Measurements from ENCODE around the gene ABLIM3.

ABLIM3 gene

DNA sequence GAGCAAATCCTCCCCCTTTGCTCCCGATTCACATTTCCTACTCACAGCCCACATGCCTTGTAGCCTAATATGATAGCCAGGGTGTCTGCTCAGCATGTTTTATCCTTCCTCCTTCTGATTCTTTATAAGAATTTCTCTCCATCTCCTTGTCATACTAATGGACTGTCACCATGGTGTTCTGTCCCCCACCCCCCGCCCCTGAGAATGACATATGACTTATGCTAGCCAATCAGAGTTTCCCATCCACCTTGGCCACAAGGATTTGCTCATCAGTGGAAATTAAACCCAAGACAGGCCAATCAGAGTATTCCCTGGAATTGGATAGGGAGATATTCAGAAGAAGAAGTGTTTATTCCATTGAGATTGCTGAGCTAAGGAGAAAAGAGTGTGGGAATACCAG is 16.0 kb downstream of the ABLIM3 start:
- Histone ChIP-seq H3K4me3 (no peak overlapping the region), H3K36me3 (no peaks in the 10 kb centered on the region), H3K9ac (no peak overlapping the region), H3K27me3 (no peaks in the 10 kb centered on the region), H3K27ac (no peak overlapping the region), H4K20me1 (no peaks in the 10 kb centered on the region), H3K4me1 (peaks cover 6% of the 10 kb centered on the region; the same call in 1 of the 2 replicates), H3K4me2 (no peak overlapping the region), H3K9me3 (no peaks in the 10 kb centered on the region)
- no peak for TF ChIP-seq Cebpa-rat (IDR thresholded peaks at IDR 0.05)

DNA sequence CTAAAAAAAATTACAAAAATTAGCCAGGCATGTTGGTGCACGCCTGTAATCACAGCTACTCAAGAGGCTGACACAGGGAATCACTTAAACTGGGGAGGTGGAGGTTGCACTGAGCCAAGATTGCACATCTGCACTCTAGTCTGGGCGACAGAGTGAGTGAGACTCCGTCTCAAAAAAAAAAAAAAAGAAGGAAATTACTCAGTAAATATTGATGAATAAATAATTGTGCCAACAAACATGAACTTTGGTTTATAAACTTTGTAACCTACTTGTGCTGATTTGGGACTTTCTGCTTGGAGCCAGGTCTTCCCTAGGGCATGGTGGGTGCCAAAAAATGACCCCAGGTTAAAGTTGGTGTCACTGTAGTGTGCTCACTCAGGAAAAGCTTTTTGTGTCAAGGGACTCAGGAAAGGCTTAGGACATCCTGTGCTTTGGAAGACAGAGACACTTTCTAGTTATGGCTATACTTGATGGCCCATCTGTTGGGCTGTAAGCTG is 19.0 kb downstream of the ABLIM3 start:
- H3K27ac ChIP-seq = no peak overlapping the region
- H3K9ac ChIP-seq = no peak overlapping the region
- H3K36me3 ChIP-seq = no peaks in the 10 kb centered on the region
- H3K27me3 ChIP-seq = no peaks in the 10 kb centered on the region
- no peak overlapping the region for H3K4me3 ChIP-seq
- H3K4me1 ChIP-seq = no peaks in the 10 kb centered on the region
- TF ChIP-seq Cebpa-rat (IDR thresholded peaks at IDR 0.05) = no peak
- no peaks in the 10 kb centered on the region for H3K9me3 ChIP-seq
- no peaks in the 10 kb centered on the region for H4K20me1 ChIP-seq
- no peak overlapping the region for H3K4me2 ChIP-seq

DNA sequence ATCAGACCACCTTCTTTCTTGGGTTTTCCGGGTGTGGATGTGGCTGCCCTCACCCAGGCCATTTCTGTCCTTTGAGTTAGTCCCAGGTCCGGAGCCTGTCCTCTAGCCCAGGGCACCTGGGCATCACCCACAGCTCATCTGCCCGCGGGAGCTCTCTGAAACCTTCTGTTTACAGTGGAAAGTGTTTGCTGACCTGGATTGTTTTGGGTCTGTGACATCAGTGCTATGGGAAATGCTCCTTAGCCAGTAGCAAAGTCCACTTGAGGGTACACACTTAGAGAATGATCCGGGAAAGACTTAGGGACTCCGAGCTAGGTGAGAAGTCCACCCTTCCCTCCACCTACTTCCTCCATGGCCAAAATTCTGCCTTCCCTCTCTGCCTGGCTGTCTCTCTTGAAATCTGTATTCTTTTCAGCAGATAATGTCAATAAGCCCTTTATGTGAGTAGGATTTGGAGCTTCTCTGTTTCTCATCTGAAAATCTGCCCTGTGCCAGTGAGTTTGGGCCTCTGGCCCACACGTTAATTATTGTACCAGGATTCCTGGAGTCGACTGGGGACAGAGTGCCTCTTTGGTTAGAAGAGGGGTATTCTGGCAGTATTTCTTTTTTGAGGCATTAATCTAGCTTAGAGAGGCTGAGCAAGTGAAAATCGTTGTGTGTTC is 19.9 kb downstream of the ABLIM3 start:
- H3K4me1 ChIP-seq = no peaks in the 10 kb centered on the region
- H3K27ac ChIP-seq = no peak overlapping the region
- no peak overlapping the region for H3K9ac ChIP-seq
- H3K9me3 ChIP-seq = no peaks in the 10 kb centered on the region
- no peaks in the 10 kb centered on the region for H3K27me3 ChIP-seq
- no peak overlapping the region for H3K4me2 ChIP-seq
- no peaks in the 10 kb centered on the region for H4K20me1 ChIP-seq
- TF ChIP-seq Cebpa-rat (IDR thresholded peaks at IDR 0.05) = no peak
- H3K4me3 ChIP-seq = no peak overlapping the region
- no peaks in the 10 kb centered on the region for H3K36me3 ChIP-seq

DNA sequence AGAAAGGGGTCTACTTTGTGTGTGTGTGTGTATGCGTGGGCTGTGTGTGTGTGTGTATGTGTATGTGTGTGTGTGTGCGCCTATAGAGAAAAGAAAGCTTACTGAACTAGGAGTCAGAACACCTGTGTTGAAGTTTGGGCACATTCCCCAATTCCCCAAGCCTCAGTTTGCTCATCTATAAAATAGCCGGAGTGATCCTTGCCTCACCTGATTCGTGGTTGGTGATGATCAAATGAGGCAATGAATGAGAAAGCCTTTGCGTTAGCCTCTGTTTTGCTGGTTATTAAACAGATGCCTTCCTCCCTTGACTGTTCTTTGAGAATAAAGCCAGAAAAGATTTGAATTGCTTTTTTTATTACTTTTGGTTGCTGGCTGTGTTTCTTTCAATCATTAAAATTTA is 20.6 kb downstream of the ABLIM3 start:
- Histone ChIP-seq H3K4me2 (no peak overlapping the region), H3K4me3 (no peak overlapping the region), H3K4me1 (no peaks in the 10 kb centered on the region), H3K27me3 (no peaks in the 10 kb centered on the region), H3K9ac (no peak overlapping the region), H4K20me1 (no peaks in the 10 kb centered on the region), H3K9me3 (no peaks in the 10 kb centered on the region), H3K27ac (no peak overlapping the region), H3K36me3 (no peaks in the 10 kb centered on the region)
- no peak for TF ChIP-seq Cebpa-rat (IDR thresholded peaks at IDR 0.05)

DNA sequence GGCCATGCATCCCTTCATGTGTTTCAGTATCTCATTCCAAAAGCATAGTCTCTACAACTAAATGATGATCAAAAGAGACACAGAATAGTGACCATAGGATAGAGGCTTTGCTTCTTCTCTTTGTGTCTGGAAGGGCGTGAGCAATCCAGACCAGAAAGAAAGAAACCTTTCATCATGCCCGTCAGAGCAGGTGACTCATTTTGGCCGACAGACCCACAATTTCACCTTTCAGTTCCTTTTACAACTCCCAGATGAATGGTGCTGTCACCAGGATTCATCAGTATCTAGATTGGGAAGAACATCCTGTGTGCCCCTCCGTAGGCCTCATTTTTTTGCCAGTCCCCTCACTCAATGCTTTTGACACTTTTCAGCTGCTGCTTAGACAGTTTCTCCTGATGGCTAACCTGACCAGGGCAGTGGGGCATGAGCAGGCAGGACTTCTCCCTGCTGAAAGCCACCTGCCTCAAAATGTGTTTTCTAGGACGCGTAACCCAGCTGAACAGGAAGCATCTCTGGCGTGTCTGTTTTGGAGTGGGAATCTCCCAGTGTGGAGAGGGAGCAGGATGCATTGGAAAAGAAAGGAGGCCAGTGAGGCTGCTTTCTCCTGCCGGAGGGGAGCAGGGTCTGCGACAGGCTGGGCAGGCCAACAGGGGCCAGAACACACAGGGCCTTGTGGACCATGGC is 21.2 kb downstream of the ABLIM3 start:
- no peak for TF ChIP-seq Cebpa-rat (IDR thresholded peaks at IDR 0.05)
- H3K4me3 ChIP-seq = no peak overlapping the region
- H4K20me1 ChIP-seq = no peaks in the 10 kb centered on the region
- no peaks in the 10 kb centered on the region for H3K27me3 ChIP-seq
- H3K4me2 ChIP-seq = no peak overlapping the region
- H3K4me1 ChIP-seq = no peaks in the 10 kb centered on the region
- H3K36me3 ChIP-seq = no peaks in the 10 kb centered on the region
- H3K9me3 ChIP-seq = no peaks in the 10 kb centered on the region
- no peak overlapping the region for H3K27ac ChIP-seq
- no peak overlapping the region for H3K9ac ChIP-seq

DNA sequence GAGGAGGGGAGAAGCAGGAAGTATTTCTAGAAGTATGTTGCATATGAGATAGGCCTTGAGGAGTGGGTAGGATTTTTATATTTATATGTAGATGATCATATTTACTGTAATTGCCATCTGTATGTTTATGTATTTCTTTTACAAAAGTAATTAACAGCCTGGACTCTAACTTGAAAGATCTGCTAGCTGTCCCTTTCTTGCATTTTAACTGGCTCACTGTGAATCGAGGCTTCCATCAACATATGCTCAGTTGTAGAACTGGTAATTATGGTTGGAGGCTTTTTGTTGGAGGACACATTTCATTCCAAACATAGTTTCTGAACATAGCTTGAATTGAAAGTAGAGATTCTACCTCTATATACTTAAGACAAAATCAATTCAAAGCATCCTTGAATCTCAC is 23.4 kb downstream of the ABLIM3 start:
- Histone ChIP-seq H3K36me3 (no peaks in the 10 kb centered on the region), H3K4me3 (no peak overlapping the region), H3K4me2 (no peak overlapping the region), H3K4me1 (no peaks in the 10 kb centered on the region), H3K27me3 (no peaks in the 10 kb centered on the region), H4K20me1 (no peaks in the 10 kb centered on the region), H3K9ac (no peak overlapping the region), H3K9me3 (no peaks in the 10 kb centered on the region), H3K27ac (no peak overlapping the region)
- no peak for TF ChIP-seq Cebpa-rat (IDR thresholded peaks at IDR 0.05)

DNA sequence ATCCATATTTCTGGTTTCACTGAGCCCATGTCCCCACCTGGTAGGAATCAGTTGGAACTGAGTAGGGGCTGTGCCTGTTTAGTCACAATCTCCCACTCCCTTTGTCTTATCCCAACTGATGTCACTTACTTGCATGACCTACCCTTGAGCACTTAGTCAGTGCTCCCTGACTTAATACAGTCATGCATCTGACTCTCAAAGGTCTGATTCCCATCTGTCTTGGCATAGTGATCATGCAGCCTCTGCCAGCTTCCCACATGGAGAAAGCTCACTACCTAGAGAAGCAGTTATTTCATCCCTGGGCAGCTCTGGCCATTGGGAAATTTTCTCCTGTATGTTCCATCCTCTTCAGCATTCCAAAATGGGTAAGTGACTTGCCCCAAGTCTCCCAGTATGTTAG is 24.8 kb downstream of the ABLIM3 start:
- Histone ChIP-seq H3K36me3 (no peaks in the 10 kb centered on the region), H3K9ac (no peak overlapping the region), H3K9me3 (no peaks in the 10 kb centered on the region), H3K4me2 (no peak overlapping the region), H4K20me1 (no peaks in the 10 kb centered on the region), H3K27me3 (no peaks in the 10 kb centered on the region), H3K4me1 (no peaks in the 10 kb centered on the region), H3K4me3 (no peak overlapping the region), H3K27ac (no peak overlapping the region)
- no peak for TF ChIP-seq Cebpa-rat (IDR thresholded peaks at IDR 0.05)

DNA sequence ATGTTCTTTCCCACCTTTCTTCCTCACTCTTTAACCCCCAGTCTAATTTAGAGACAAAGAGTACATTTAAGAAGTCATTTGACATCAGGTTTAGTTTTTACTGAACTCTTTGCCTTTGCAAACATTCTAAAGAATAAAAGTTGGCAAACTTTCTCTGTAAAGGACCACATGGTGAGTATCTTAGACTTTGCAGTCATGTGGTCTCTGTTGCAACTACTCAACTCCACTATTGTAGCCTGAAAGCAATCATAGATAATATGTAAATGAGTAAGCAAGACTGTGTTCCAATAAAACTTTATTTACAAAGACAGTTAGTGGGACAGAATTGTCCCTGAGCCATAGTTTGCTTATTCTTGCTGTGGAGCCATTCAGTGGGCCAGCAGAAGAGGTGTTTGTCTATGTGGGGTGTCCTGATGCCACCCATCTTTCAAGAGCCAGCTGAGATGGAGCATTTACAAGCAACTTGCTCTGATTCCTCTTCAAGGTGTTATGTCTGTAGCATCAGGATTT is 25.4 kb downstream of the ABLIM3 start:
- Histone ChIP-seq H3K4me1 (no peaks in the 10 kb centered on the region), H3K4me2 (no peak overlapping the region), H3K36me3 (no peaks in the 10 kb centered on the region), H3K9ac (no peak overlapping the region), H4K20me1 (no peaks in the 10 kb centered on the region), H3K4me3 (no peak overlapping the region), H3K27me3 (no peaks in the 10 kb centered on the region), H3K9me3 (no peaks in the 10 kb centered on the region), H3K27ac (no peak overlapping the region)
- no peak for TF ChIP-seq Cebpa-rat (IDR thresholded peaks at IDR 0.05)

DNA sequence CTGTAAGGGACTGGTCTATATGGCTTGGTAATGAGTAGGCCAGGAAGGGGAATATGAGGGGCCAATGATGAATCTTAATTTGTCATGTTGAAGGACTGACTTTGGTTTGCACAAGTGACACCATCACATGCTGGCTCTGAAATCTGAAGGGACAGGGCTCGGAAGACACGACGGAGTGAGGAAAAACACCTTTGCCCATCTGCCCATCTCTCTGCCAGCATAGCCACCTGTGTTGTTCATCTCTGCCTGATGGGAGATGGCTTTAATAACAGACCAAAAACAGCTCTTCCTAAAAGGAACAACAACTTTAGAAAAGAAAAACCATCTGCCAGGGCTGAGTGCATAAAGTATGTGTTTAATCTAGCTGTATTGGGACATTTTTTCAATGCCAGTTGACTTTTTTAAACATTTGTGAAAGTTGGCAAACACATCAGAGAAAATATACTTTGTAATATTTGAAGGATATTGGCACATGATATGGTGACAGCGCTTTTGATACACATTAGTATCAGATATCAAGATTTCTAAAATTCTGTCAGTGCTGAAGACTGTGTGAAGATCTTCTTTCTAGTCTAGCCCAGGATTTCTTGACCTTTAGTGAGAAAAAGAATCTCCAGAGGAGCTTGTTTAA is 27.1 kb downstream of the ABLIM3 start:
- no peak overlapping the region for H3K27ac ChIP-seq
- no peaks in the 10 kb centered on the region for H3K36me3 ChIP-seq
- H3K4me2 ChIP-seq = no peak overlapping the region
- no peaks in the 10 kb centered on the region for H3K9me3 ChIP-seq
- H3K27me3 ChIP-seq = no peaks in the 10 kb centered on the region
- H3K4me1 ChIP-seq = no peaks in the 10 kb centered on the region
- no peak overlapping the region for H3K4me3 ChIP-seq
- no peaks in the 10 kb centered on the region for H4K20me1 ChIP-seq
- no peak overlapping the region for H3K9ac ChIP-seq
- no peak for TF ChIP-seq Cebpa-rat (IDR thresholded peaks at IDR 0.05)

DNA sequence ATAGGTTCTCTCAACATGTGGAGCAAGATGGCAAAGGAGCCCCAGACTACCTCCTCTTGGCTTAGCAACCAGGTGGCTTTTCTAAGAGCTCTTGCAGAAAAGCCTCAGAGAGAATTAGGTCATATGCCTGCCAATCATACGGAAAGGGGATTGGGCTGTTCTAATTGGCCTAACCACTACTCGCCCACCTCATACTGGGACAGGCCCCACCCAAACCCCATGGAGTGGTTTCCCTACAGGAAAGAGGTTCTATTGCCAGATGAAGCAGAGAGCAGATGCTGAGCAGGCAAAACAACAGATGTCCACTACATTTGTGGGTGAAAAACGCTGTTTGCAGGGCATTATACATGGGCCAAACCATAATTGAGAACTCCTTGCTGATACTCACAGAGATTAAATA is 29.0 kb downstream of the ABLIM3 start:
- Histone ChIP-seq H3K4me2 (no peak overlapping the region), H3K9me3 (no peaks in the 10 kb centered on the region), H3K36me3 (no peaks in the 10 kb centered on the region), H3K27ac (no peak overlapping the region), H3K4me3 (no peak overlapping the region), H3K27me3 (no peaks in the 10 kb centered on the region), H4K20me1 (no peaks in the 10 kb centered on the region), H3K4me1 (no peaks in the 10 kb centered on the region), H3K9ac (no peak overlapping the region)
- TF ChIP-seq Cebpa-rat (IDR thresholded peaks at IDR 0.05) = no peak

Data from BLaER1 (cell line).